GM19455 (cell line): ENCODE measurements around the gene GPRC5B.

Source experiments
- ATAC-seq: cut with Tn5 transposase; IDR thresholded peaks from one replicate; pipeline ENCODE4 v1.9.1; 2021; ENCODE audit not compliant: unreplicated experiment

Gene GPRC5B, protein sequence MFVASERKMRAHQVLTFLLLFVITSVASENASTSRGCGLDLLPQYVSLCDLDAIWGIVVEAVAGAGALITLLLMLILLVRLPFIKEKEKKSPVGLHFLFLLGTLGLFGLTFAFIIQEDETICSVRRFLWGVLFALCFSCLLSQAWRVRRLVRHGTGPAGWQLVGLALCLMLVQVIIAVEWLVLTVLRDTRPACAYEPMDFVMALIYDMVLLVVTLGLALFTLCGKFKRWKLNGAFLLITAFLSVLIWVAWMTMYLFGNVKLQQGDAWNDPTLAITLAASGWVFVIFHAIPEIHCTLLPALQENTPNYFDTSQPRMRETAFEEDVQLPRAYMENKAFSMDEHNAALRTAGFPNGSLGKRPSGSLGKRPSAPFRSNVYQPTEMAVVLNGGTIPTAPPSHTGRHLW

DNA sequence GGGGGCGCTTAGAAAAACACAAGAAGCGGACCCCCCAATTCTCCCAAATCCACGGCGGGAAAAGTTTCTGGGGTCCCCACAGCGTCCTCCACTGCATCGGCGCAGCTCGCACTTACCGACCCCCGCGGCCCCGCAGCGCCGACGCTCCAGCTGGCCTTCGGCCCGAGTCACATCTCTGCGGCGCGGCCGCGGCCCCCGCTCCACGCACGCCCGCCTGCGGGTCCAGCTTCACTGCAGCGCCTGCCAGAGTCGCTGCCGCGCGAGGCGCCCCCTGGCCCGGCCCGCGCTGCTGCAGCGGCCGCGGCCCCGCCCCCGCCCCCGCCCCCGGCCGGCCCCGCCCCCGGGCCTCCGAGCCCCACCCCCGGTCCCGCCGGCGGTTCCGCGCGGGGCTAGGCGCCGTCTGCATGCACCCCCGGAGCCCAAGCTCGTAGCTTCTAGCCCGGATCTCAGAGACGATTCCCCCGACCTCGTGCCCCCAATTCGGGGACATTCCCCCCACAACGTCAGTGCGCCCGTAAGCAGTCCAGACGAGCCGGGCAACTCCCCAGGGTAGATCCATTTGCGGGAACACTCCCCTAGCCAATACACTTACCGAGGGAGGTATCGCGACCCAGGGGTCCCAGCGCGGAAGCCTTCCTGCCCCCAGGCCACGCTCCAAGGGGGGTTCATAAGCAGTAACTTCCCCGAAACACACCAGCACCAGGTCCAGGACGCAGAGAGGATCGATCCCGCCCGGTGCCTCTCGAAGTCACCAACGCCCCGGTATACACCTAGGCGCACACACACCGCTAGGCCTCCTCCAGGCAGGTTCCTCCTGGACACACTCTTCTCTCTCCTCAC, at the start of gene GPRC5B:
Gene GPRC5B (minus strand): TSS at position 238 of the 840 bp plus-strand sequence. CDS start 12,003 bp downstream, outside the sequence.
- no peak for ATAC-seq

DNA sequence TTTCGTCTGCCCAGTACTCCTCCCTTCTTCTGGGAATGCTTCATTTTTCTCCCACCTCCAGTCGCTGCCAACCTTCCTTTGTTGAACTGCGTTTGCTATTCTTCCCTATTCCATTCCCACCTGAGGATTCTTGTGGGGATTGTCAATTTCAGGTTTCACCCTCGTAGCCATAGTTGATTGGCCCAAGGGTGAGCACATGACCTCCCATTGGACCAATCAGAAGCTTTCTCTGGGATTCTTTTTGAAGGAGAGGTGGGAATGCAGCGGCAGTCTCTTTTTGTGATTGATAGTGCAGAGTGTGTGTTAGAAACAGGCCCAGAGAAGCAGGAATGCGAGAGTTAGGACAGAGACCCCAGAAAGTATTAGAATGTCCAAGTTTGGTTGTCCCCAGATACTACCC, 49.1 kb upstream of the GPRC5B start:
- no peak for ATAC-seq

DNA sequence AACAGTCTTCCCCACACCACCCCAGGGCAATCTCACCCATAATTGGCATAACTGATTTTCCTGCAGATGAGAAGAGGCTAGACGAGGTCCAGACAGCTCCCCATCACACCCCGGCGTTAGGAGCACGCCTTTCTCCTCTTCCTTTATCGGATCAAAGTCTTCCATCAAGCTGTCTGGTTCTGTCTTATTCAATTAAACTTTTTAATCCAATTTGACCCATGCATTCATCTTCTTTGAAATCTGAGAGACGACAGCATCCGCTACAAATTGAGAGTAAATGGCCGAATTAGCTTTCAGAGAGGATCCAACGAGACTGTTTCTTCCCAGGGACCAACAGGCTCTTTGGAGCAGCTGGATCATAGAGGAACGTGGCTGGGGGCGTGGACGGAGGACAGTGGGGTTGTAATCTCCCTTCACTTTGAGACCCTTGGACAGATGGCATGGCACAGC, 44.4 kb upstream of the GPRC5B start:
- ATAC-seq = no peak

DNA sequence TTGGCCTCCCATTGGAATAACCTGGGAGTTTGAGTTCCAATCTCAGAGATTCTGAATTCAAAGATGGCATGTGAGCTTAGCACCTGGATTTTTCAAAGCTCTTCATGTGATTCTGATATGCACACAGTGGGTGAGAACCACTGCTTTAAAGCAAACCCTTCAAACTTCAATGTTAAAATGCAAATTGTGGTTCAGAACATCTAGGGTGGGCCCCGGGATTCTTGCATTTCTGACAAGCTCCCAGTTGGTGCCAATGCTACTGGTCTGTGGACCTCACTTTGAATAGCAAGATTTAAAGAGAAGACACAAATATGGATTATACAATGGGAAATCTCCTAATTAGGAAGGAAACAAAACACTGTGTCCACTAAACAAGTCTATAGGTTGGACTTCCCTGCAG, 43.8 kb upstream of the GPRC5B start:
- no peak for ATAC-seq

DNA sequence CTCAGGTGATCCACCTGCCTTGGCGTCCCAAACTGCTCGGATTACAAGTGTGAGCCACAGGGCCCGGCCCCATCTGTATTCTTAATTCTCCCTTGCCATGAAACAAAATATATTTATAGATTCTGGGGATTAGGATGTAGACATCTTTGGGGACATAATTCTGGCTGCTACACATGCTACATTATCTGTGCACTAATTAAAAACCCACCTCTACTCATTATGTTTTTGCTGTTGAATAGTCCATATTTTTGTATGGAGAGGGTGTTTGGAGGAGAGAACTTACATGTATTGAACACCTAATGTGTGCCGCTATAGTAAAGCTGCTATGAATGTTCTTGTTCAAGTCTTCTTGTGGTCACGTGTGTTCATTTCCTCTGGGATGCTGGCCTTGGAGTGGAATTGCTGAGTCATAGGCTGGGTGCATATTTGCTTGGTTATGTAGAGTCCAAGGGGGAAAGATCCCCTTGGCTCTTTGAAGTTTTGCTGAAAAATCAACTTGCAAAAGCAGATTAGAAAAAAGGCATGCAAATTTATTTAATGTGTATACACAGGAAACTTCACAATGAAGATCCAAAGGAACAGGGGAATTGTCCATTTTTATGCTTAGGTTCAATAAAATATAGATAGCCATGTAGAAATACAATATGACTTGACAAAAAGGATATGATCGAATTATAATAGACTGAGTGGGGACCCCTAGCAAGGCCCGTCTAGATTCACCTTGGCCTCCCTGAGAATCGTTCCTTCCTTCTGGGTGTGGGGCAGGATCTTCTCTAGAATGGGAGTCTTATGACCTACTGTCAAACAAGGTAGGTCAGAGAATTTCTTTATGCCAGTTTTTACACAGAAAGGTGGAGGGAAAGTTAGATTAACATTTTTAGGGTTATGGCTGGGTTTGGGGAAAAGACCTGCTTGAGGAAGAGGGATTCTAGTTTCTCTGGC, 42.1 kb upstream of the GPRC5B start:
- ATAC-seq = no peak

DNA sequence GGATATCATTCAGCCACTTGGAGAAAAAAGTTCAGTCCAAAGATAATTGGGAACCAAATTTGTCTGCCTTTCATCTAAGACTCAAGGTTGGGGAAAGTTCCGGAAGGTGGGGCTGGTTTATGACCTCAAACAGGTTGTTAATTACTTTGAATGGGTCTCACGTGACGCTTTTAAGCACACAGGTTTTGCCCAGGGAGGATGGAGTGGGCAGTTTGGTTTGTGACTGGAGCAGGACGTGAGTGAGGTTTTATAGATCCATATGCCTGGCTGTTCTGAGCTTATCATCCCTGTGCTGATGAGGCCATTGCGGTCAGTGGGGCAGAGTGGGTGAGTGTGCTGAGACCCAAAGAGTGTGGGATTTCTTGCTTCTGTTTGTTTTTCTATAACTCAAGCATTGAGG, 38.7 kb upstream of the GPRC5B start:
- no peak for ATAC-seq

DNA sequence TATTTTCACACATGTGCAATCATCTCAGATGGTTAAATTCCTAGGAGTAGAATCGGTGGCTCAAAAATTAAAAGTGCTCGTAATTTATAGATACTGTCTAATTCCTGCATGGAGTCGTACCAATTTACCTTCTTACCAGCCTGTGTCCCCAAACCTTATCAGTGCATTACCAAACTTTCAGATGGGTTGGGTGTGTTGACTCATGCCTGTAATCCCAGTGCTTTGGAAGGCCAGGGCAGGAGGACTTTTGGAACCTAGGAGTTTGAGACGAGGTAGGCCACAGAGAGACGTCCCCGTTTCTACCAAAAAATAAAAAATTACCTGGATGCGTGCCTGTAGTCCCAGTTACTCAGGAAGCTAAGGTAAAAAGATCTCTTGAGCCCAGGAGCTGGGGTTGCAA, 34.5 kb upstream of the GPRC5B start:
- ATAC-seq = no peak

DNA sequence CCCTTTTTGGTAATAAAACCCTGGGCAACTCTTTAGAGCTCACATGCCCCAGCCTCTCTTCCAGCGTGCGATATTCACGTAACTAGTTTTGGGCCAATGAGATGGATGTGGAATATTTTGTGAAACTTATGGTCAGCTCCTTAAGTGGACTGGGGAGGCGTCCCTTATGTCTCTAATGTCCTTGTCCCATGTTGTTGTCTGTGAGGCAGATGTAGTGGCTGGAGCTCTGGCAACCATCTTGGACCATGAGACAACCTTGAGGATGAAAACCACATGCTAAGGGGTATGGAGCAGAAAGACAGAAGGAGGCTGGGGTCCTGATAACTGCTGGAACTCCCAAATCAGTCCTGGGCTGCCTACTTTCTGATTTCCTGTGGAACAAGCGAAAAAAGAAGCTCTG, 31.4 kb upstream of the GPRC5B start:
- no peak for ATAC-seq

DNA sequence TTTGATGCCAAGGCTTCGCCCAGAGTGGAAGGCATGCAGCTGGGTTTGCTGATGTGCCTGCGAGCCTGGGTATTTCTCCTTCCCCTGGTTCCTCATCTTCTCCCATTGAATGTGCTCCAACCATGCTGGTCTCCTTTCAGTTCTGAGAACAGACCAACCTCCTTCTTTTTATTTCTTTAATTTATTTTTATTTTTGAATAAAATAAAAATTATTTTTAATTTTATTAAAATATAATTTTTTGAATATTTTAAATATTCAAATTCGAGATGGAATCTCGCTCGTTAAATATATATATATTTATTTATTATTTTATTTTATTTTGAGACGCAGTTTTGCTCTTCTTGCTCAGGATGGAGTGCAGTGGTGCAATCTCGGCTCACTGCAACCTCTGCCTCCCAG, 30.2 kb upstream of the GPRC5B start:
- ATAC-seq = no peak

DNA sequence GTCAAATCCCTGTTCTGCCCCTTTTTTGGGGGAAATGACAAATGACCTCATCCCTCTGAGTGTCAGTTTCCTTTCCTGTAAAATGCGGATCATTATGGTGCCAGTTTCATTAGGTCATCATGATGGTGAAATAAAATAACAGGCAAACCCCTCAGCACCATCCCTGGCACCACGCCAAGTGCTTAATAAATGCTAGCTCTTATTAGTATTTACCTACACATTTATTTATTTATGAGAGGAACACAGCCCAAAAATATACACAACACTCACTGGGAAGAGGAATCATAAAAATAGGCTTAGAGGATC, 28.6 kb upstream of the GPRC5B start:
- no peak for ATAC-seq

DNA sequence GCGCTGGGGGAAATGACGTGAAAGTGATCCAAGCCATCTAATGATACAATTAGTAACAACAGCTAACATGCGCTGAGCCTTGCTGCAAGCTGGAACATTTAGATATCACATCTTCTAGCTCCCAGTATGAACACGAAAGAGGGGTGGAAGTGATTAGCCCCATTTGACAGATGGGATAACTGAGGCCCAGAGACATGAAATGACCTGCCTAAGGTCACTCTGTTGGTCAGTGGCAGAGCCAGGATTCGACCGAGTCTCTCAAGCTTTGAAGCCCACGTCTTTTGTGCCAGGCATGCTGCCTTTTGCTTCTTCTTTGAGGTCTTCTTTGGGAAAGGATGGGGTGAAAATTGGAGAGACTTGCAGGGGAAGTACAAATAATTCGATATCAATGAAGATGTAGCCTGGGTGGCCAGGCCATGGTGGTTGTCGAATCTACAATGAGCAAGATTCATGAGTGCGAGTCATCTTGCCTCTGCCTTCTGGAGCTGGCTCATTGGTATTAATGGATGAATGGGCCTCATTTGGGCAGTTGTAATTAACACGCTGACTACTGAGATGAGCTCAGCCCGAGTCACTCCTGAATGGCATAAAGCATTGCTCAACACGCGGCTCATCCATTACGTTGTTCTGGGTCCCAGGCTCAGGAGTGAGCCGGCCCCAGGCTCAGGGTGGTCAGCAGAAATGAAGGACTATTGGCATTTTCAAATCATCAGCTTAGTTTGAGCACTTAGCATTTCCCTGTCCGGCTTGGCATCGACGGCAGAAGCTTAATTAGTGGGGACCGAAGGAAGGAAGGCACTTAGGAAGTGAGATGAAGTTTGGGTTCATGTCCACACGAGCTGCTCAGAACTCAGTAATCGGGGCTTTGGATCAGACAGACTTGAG, 28.0 kb upstream of the GPRC5B start:
- no peak for ATAC-seq

DNA sequence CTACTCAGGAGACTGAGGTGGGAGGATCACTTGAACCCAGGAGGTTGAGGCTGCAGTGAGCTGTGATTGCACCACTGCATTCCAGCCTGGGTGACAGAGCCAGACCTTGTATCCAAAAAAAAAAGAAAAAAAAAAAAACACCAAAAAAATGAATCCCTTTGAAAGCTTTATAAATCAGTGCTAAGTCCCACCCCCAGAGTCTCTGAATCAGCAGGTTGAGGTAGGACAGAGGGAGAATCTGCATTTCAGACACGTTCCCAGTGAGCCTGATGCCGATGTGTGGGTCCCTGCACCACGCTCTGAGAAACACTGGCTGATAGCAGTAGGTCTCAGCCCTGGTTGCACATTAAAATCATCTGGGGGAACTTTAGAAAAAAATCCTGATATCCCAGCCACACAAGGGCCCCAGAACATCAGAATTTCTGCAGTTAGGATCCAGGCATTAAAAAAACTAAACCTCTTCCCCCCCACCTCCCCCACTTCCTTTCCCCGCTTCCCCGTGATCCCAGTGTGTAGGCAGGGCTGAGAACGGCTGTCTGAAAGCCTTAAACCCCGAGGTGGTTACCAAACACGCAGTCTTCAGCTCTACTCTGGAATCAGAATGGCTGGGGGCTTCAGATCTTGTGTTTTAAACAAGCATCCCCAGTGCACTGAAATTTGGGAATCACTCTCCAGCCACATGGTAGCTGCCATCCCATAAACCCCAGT, 27.3 kb upstream of the GPRC5B start:
- no peak for ATAC-seq

DNA sequence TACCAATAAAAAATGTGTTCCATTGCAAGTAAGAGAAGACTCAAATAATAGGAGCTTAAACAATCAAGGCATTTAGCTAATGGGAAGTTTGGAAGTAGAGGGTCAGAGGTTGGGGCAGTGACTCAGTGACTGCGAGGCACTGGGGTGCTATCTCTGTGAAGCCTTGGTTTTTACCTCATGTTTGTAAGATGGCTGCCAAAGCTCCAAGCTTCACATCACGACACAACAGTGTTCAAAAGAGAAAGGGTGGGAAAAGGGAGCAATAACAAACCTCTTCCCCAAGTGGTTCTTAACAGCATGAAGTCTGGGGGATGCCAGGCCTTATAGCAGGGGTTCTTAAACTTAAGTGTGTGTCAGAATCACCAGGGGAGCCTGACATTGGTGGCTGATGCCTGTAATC, 26.6 kb upstream of the GPRC5B start:
- ATAC-seq = no peak

DNA sequence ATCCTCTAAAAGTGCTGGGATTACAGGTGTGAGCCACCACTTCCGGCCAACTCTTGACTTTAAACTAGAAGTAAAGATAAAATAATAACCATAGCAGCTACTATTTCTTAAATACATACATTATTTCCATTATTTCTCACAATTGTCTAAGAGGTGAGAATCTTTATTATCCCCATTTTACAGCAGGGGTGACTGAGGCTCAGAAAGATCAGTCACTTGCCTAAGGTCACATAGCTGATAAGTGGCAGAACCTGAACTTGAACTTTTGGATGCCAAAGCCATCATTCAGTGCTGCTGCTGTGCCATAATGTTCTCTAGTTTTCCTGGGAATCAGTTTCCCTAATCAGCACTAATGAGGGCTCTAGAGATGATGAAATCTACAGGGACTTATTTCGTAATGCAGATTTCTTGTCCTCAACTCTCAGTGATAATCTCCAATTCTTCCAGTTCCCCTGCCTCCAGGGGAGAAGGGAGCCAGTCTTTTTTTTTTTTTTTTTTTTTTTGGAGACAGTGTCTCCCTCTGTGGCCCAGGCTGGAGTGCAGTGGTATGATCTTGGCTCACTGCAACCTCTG, 25.2 kb upstream of the GPRC5B start:
- no peak for ATAC-seq

DNA sequence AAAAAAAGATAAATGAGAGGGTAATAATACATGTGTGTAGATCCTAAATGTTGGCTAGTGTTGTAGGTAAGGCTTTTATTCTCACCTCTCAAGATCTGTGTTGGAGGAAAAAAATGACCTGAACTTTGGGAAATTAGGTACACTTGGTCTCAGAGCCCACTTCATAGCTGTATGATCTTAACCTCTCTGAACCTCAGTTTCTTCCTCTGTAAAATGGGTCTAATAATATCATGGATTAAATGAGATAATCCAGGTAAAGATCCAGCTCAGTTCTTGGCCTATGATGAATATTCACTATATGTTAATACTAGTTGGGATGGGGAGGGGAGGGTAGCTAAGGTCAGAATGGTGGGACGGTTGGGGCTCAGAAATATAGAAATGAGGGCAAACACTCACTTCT, 24.3 kb upstream of the GPRC5B start:
- no peak for ATAC-seq

DNA sequence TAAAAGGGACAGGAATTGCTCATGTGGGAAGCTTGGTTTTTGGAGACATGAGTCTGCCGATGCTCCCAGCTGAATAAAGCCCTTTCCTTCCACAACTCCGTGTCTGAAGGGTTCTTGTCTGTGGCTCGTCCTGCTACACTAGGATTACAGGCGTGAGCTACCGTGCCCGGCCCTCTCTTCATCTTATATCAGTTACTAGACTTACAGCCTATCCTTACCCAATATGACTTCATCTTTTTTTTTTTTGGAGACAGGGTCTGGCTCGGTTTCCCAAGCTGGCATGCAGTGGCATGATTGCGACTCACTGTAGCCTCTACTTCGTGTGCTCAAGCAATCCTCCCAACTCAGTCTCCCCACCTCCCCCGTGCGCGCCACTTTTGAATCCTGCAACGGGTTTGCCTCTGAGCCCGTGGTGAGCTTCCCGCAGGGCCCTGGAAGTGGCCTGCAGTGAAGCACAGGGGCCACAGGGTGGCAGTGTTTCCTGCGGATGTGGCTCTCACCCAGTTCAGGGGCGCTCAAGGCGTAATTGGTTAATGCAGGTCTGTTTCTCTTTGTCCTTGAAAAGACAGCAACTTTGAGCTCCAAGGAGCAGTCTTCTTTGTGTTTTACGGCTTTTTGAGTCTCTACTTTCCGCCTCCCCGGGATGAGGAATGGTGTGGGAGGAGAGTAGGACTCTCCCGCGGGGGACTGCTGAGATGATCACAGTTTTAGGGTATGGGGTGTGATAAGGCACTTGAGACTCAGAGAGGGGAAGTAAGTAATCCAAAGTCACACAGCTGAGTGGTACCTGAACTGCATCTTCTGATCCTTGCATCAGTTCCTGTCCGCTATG, 22.7 kb upstream of the GPRC5B start:
- peak; percentile 50 for ATAC-seq

DNA sequence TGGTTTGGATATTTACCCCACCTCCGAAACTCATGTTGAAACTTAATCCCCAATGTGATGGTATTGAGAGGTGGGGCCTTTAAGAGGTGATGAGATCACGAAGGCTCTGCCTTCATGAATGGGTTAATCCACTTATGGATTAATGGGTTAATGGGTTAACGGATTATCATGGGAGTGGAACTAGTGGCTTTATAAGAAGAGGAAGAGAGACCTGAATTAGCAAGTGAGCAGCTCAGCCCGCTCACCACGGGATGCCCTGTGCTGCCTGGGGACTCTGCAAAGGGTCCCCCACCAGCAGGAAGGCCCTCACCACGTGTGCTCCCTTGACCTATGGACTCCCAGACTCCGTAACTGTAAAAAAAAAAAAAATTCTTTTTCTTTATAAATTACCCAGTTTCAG, 16.5 kb upstream of the GPRC5B start:
- no peak for ATAC-seq

DNA sequence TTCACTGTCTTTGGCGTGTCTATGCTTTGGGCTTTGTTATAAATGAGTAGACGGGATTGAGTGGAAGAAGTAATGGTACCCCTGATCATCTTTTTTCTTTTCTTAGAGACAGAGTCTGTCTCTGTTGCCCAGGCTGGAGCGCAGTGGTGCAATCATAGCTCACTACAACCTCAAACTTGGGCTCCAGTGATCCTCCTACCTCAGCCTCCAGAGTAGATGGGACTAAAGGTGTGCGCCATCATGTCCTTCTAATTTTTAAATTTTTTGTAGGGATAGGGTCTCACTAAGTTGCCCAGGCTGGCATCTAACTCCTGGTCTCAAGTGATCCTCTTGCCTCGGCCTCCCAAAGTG, 14.9 kb upstream of the GPRC5B start:
- no peak for ATAC-seq
